Measurements from ENCODE around the gene KDF1.
A peak's percentile ranks its signal among the peaks of the same experiment; 100 is the strongest.

The KDF1 gene, protein sequence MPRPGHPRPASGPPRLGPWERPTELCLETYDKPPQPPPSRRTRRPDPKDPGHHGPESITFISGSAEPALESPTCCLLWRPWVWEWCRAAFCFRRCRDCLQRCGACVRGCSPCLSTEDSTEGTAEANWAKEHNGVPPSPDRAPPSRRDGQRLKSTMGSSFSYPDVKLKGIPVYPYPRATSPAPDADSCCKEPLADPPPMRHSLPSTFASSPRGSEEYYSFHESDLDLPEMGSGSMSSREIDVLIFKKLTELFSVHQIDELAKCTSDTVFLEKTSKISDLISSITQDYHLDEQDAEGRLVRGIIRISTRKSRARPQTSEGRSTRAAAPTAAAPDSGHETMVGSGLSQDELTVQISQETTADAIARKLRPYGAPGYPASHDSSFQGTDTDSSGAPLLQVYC

GRCh38 chr1:26959722-26960624 is at the start of gene KDF1:
Gene KDF1, minus strand, starts transcription at chr1:26960468. Its CDS starts 8,088 bp downstream, at chr1:26952380.
- DNase-seq = peak; percentile 50

DNA sequence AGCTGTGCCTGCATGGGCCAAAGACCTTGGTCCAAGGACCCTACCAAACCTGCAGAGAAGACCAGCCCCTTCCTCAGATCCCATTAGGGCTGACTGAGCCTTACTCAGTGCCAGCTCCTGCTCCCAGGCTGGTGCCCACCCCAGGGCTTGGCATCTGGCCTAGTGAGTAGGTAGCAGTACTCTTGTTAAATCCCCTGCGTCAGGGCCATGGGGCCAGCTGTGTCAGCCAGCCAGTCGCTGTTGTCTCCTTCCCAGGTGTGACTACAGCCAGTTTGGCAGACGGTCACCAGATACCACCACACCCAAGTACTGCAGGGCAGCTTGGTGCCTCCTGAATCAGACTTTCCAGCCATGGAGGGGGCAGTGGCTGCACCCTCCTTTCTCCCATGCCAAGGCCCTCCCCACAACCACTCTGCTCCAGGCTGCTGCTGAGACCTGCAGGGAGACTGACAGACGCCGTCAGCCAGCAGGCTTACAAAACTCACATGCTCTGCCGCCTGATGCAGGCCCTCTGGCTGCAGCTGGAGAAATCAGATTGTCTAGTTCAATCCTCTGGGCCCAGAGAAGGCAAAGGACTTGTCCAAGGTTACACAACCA is 49.4 kb upstream of the KDF1 start:
- no peak for DNase-seq

GRCh38 chr1:27007909-27008582 is 47.8 kb upstream of the KDF1 start:
- DNase-seq = no peak

- no peak for DNase-seq
Measured at GRCh38 chr1:27006683-27007082, 46.4 kb upstream of the KDF1 start.

DNA sequence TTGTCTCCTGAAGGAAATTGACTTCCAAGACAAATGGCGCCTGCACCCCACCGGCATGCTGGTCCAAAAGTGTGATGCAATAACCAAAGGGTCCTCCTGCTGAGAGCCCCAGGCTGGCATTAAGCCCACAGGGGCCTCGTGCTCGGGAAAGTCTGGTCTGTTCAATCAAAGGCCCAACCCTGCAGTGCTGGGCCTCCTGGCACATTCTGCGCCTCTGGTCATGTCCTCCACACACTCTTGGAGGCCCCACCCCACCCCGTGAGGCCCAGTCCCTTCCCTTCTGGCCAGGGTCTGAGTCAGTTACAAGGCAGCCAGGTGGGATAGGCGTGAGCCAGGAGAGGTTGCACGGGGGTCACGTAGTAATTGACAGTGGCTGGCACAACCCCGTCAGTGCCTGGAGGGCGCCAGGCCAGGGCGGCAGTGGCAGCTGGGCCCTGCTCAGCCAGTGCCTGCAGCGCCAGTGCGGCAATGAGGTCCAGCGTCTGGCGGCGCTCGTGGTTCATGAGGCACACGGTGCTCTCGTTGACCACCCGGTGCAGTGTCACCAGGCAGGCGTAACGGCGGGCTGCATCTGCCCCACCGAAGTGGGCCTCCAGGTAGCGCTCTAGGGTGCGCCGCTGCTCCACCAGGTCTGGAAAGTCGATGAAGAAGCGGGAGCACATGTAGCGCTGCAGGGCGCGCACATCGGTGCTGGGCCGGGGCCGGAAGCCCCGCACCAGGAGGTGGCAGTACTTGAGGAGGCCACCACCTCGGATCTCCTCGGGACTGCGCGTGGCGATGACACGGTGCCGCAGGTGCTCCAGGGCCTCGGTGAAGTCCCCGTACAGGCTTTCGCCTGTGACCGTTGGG is 45.6 kb upstream of the KDF1 start:
- no peak for DNase-seq

DNA sequence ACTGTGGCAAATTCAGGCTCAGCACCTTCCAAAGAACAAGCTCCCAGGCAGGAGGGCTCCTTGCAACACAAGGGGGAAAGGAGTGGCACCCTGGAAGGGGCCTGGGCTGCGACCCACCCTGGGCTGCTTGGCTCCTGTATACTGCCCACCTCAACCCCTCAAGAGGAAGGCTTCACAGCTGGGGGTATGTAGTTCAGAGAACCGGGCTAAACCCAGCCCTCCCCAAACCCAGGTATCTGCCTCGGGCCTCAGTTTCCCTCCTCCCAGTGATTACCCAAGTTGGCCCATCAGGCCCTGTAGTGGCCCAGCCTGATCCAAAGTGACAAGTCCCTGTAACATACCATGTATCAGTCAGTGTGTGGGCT is 44.9 kb upstream of the KDF1 start:
- DNase-seq = no peak

DNA sequence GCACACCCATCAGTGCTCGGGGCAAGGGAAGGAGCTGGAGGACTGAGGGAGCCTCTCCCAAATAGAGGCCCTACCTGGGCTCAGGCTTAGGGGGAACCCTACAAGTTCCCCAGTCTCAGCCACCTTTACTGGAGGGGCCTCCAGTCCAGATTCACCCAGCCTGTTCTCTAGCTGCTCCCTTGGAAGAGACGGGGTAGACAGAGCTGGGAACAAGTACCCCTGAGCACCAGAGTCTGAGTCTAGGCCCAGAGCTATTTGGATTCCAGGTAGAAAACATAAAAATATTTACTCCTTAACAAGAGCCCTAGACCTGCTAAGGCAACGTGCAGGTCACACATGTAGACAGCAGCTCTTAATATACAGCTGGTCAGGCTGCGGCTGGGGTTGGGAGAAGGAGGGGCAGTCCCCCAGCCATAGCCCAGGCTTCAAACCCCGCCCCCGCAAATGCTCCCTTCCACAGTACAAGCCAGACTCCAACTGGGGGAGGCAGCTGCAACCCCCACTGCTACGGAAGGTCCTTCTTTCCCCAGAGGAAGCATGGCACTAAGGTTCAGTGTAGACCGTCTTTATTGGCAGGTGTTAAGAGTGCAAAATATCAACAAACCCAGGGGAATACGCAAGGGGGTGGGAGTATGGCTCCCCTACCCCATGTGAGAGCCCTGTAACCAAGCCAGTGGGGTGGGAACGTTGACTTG is 44.4 kb upstream of the KDF1 start:
- DNase-seq = no peak

GRCh38 chr1:27003745-27004470 is 43.6 kb upstream of the KDF1 start:
- no peak for DNase-seq

GRCh38 chr1:27001570-27002360 is 41.5 kb upstream of the KDF1 start:
- DNase-seq = peak; percentile 23

- DNase-seq = no peak
Measured at GRCh38 chr1:27000817-27001460, 40.7 kb upstream of the KDF1 start.

DNA sequence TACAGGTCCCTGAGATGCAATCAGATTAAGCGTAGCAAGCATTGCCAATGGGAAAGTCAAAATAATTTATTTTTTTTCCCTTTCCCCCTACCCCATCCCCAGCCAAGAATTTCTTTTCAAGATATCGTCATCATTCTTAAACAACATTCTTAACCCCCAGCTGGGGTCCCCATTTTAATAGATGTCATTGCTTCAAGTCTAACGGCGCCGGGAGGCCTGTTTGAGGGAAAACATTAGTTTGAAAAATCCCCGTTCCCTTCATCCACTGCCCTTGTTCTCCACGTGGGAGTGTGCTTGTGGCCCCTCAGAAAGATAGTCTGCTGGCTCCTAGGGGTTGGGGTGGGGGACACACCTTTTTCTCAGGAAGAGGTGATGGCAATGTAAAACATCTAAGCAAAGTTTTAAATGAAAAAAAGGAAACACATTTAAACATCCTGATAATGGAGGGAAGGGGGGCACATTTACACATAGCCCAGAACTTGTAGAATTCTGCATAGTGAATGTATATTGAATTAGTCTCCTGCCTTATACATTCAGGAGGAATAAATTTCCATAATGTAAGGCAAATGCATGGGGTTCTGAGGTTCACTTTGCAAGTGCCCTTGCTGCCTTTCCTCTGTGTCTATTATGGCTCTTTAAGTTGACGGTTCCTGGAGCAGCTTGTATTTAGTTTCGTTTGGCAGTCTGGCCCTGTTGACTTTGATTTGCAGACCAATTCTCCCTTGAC is 40.0 kb upstream of the KDF1 start:
- no peak for DNase-seq

- no peak for DNase-seq
Measured at GRCh38 chr1:26999440-26999987, 39.2 kb upstream of the KDF1 start.

DNA sequence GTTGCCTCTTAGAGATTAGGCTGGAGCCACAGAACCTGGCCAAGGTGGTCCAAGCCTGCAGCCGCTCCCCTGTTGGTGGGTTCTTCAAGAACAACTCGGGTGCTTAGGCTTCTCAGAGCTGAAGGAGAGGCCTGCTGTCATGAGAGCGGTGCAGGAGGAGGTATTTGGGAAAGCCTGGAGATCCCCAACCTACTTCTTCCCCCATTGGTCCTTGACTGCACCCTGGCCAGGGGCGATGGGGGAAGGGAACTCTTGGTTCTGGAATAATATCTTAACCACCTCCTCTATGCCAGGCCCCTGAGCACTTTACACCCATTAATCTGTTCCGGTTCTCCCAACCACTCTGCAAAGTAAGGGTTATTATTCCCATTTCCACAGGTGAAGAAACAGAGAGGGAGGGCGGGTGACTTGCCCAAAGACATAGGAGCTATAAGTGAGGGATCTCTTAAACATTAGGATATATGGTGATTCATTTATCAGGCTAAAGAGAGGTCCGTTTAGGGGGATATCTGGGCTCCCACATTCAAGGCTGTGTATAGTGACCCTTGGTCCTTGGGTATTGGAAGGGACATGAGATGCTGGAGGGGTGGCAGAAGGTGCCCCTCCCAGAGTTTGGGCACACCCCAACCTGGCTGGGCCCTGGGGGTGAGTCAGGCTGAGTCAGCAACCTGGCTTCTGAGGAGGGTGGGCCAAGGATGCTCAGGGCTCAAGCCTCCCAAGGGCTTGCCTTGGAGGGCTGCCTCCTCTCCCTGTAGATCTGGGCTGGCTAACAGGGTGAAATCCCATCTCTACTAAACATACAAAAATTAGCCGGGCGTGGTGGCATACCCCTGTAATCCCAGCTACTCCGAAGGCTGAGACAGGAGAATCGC is 38.4 kb upstream of the KDF1 start:
- DNase-seq = no peak

GRCh38 chr1:26996665-26997064 is 36.4 kb upstream of the KDF1 start:
- DNase-seq = no peak

DNA sequence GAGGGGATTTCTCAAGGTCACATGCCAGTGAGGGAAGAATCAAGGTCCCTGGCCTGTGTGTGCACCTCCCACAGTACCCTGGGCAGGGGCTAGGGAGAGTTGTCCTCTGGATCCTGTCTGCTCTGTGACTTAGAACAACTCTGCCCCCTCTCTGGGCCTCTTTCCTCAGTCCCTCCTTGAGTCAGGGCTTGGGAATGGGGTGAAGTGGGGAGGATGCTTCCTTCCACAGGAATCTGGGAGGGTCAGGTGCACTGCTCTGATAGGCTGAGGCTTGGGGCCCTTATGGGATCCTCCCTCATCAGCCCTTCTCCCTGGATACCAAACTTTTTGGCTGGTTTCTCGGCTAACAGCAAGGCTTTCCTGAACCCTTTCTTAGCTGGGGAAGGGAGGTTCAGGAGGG is 35.8 kb upstream of the KDF1 start:
- DNase-seq = no peak

DNA sequence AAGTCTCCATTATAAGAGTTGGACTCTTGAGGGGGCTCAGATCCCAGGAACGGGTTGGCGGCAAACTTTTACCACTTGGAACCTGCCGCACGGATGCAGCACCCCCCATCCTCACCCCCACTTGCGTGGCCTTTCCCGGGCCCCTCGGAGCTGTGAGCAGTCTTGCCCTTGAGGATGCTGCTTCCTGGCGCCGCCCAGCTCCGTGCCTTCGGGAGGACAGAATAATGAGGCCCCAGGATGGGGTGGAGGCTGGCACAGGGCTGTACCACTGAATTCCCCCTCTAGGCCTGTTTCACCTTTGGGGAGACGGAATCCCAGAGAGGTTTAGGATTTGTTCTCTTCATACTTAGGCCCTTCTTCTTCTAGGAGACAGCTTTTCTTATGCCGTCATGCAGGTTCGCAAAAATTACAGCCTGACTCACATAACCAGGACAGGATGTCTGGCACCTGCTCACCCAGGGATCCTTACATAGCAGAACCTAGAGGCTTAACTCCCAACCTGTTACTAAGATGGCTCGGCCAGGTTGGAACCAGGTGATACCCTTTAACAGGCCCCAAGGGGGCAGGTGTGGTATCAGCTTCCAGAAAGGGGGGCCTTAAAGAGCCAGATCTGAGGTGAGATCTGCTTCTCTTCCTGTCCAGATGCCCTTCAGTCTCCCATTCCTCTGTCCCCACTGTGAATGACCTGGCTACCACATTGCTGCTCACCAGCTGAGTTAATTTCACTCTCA is 34.7 kb upstream of the KDF1 start:
- no peak for DNase-seq

All from CD4-positive, alpha-beta T cell treated with Interleukin-4 for 4 hours (primary cell).